Anterior cingulate cortex (tissue), 58 donors: ENCODE data around the gene TARS3.

Experiments
- DNase-seq, 58 donors: peaks; one replicate each; lab custom pipeline; 2025; lab: John Stamatoyannopoulos, UW

Gene TARS3

GRCh38 chr15:101611007-101611406 lies 113.3 kb downstream of the TARS3 start:
- no peak for DNase-seq

- no peak for DNase-seq
Observed at GRCh38 chr15:101610611-101611000, 113.7 kb downstream of the TARS3 start.

- peak in 1 of 58 donors; percentile 22 for DNase-seq
Observed at GRCh38 chr15:101609742-101610610, 114.3 kb downstream of the TARS3 start.

- DNase-seq, result no peak
Observed at GRCh38 chr15:101608201-101608600, 116.1 kb downstream of the TARS3 start.

DNA sequence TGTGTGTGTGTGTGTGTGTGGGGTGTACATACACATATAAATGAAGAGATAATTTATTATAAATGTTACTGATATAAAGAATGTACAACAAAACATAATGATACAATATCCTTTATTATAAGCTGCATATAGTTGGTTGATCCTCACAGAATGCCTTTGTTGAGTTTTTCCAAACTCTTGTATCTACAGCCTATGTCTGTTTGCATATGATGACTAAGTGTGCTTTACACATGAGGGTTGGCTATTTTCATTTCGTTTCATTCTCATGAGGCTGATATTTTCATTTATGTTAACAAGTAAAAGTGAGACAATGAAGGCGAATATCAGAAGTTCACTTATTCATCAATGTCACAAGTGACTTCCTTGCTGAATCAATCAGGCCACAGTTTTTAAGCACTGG lies 117.2 kb downstream of the TARS3 start:
- DNase-seq, result no peak

DNA sequence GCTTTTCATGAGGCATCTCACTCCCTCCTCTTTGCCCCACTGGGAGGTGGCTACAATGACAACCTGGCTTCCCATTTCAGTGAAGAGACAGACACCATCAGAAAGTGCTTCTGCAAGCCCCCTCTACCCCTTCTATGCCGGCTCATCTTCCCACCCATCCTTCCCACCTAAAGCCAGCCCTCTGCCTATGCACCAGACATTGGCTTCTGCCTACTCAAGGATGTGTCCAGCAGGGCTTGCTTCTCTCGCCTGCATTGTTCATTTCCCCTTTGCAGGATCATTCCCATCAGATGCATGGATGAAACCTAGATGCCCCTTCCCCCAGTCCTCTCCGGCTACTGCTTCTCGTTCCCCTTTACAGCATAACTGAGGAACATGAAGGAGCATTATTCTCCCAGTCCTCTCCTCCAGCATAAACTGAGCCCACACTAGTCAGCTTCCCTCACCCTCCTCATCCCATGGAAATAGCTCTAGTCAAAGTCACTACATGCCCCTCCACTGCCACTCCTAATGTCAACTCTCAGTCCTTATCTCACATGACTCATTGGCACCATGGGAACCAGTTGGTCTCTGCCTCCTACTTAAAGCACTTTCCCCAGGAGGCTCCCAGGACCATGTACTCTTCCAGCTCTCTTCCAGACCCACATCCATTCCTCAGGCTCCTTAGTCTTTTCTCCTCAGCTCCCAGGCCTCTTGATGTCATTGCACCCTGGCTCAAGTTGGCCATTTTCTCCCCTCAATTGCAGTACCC lies 120.0 kb downstream of the TARS3 start:
- DNase-seq, result no peak
